Ascending aorta (tissue), 2 donors: ENCODE data around the gene RNF213. TPM values are rescaled to one million over a fixed set of nuclear protein-coding genes. Genes with fewer than 3 reads are reported as not detected.

Experiments used
- DNase-seq, 2 donors: peaks; one replicate each; pipeline ENCODE4 v3.0.0-alpha.2; 2019; ENCODE audit warnings: low spot score in 2 of 2
- H3K27ac ChIP-seq, 2 donors: fragments of 200-600 bp; sonication (generic); one replicate each; pipeline ENCODE4 v1.5.1; 2016 to 2017; ENCODE audit warnings: mild to moderate bottlenecking in 1 of 2
- H3K27me3 ChIP-seq: fragments of 200-600 bp; sonication (generic); one replicate; pipeline ENCODE4 v1.5.1; 2017
- H3K36me3 ChIP-seq, 2 donors: fragments of 200-600 bp; sonication (generic); one replicate each; pipeline ENCODE4 v1.5.1; 2016
- H3K4me1 ChIP-seq, 2 donors: fragments of 200-600 bp; sonication (generic); one replicate each; pipeline ENCODE4 v1.5.1; 2016 to 2017; ENCODE audit warnings: mild to moderate bottlenecking in 1 of 2
- H3K4me3 ChIP-seq, 2 donors: fragments of 200-600 bp; sonication (generic); one replicate each; pipeline ENCODE4 v1.5.1; 2016 to 2017; ENCODE audit warnings: mild to moderate bottlenecking in 1 of 2
- H3K9me3 ChIP-seq, 2 donors: fragments of 200-600 bp; sonication (generic); one replicate each; pipeline ENCODE4 v1.5.1; 2016
- intact Hi-C: fragments of 100-400 bp; cut with DNase I; formaldehyde crosslinking; loops from one replicate; pipeline ENCODE4 v1.15.1; 2023
- total RNA-seq: library from RNA; depleted of rRNA; stranded (reverse); fragments of >200 nt; gene quantifications from one replicate; pipeline ENCODE4 v1.1.0, GENCODE V29; 2016
- TF ChIP-seq, protein P1 (sequence below), 3 experiments: fragments of 200-600 bp in 2 of 3; fragments of 450-650 bp in 1 of 3; sonication (generic) in 2 of 3; IDR thresholded peaks; one replicate each; pipeline ENCODE4 v1.5.1; 2016 to 2019; ENCODE audit warnings: antibody characterized with exemption in 3 of 3, mild to moderate bottlenecking in 1 of 3, moderate library complexity in 1 of 3

Gene RNF213
- total RNA-seq, 1 donor from 2014 or later = 155 TPM

DNA sequence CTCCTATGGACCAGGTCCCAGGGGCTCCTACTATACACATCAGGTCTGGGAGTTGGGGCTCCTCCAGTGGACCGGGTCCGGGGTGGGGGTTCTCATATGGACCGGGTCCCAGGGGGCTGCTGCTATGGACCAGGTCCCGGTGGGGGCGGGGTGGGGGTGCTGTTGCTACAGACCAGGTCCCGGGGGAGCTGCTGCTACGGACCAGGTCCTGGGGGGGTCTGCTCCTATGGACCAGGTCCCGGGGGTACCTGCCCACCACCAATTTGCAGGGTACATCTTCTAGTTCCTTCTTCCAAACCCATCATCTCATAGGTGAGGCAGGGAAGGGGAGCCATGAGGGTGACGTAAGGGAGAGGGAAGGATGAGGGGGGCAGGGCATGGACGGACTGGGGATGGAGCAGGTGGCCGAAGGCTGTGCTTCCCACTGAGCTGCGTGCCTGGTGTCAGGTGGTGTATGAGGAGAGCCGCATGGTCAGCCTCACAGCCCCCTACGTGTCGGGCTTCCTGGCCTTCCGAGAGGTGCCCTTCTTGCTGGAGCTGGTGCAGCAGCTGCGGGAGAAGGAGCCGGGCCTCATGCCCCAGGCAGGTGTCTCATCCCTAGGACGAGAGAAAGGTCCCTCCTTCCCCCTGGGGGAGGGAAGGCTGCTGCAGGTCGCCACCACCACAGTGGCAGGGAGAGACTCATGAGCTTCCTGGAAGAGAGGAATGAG lies 160.9 kb downstream of the RNF213 start:
- intact Hi-C loops = loop anchor here (10.0 kb wide), 1 partner anchor 443 kb away; no protein-coding TSS in a partner anchor
- no peaks in the 10 kb centered on the region for H3K27me3 ChIP-seq
- H3K36me3 ChIP-seq = peaks cover 0 to 5% of the 10 kb centered on the region in 2 donors
- H3K9me3 ChIP-seq = no peaks in the 10 kb centered on the region
- H3K27ac ChIP-seq = no peak overlapping the region
- no peak for DNase-seq
- TF ChIP-seq, protein P1, sequence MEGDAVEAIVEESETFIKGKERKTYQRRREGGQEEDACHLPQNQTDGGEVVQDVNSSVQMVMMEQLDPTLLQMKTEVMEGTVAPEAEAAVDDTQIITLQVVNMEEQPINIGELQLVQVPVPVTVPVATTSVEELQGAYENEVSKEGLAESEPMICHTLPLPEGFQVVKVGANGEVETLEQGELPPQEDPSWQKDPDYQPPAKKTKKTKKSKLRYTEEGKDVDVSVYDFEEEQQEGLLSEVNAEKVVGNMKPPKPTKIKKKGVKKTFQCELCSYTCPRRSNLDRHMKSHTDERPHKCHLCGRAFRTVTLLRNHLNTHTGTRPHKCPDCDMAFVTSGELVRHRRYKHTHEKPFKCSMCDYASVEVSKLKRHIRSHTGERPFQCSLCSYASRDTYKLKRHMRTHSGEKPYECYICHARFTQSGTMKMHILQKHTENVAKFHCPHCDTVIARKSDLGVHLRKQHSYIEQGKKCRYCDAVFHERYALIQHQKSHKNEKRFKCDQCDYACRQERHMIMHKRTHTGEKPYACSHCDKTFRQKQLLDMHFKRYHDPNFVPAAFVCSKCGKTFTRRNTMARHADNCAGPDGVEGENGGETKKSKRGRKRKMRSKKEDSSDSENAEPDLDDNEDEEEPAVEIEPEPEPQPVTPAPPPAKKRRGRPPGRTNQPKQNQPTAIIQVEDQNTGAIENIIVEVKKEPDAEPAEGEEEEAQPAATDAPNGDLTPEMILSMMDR (IDR thresholded peaks at IDR 0.05) = no peak
- H3K4me1 ChIP-seq = peaks cover 0 to 7% of the 10 kb centered on the region in 2 donors
- no peak overlapping the region for H3K4me3 ChIP-seq

DNA sequence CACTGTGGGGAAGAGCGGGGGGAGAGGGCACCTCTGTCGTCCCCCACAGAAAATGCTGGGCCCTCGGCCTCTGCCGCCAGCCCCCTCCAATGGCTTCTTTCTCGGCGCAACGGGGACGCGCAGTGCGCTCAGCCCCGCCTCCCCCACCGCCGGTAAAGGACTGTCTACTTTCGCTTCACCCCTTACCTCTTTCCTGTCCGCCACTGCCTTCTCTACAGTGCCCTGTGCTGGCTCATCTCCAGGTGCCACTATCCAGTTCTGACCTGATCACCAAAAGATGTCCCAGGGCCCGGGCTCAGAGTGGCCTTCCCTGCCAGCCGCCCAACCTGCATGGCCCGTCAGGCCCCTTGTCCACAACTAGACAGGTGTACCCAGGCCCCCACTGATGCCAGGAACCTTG lies 161.6 kb downstream of the RNF213 start:
- H3K4me3 ChIP-seq = no peak overlapping the region
- TF ChIP-seq, protein P1 (IDR thresholded peaks at IDR 0.05) = no peak
- H3K4me1 ChIP-seq = peaks cover 0 to 5% of the 10 kb centered on the region in 2 donors
- H3K9me3 ChIP-seq = no peaks in the 10 kb centered on the region
- H3K27ac ChIP-seq = no peak overlapping the region
- intact Hi-C loops = loop anchor here (10.0 kb wide), 1 partner anchor 443 kb away; no protein-coding TSS in a partner anchor
- no peaks in the 10 kb centered on the region for H3K27me3 ChIP-seq
- H3K36me3 ChIP-seq = peaks cover 0 to 5% of the 10 kb centered on the region in 2 donors
- DNase-seq = no peak

DNA sequence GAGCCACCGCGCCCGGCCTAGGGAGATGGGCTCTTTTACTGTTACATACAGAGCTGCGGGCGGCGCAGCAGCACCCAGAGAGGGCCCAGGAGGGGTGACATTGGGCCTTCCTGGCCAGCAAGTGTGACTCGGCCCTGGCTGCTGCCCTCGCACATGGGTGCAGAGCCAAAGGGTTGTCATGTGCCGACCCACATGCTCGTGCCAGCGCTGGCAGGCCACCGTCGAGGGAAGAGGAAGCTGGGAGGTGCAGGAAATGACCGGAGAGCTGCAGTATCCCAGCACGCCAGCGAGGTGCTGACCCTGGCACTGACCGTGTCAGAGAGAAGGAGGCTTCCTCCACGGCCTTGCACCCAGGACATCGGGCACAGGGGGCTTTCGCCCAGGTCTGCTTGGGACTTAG lies 162.3 kb downstream of the RNF213 start:
- DNase-seq = no peak
- Histone ChIP-seq H3K9me3 (no peaks in the 10 kb centered on the region), H3K4me3 (no peak overlapping the region), H3K27ac (no peak overlapping the region), H3K27me3 (no peaks in the 10 kb centered on the region), H3K36me3 (peaks cover 0 to 7% of the 10 kb centered on the region in 2 donors), H3K4me1 (peaks cover 0 to 5% of the 10 kb centered on the region in 2 donors)
- TF ChIP-seq, protein P1 (IDR thresholded peaks at IDR 0.05) = no peak
- intact Hi-C loops = loop anchor here (10.0 kb wide), 1 partner anchor 442 kb away; no protein-coding TSS in a partner anchor

DNA sequence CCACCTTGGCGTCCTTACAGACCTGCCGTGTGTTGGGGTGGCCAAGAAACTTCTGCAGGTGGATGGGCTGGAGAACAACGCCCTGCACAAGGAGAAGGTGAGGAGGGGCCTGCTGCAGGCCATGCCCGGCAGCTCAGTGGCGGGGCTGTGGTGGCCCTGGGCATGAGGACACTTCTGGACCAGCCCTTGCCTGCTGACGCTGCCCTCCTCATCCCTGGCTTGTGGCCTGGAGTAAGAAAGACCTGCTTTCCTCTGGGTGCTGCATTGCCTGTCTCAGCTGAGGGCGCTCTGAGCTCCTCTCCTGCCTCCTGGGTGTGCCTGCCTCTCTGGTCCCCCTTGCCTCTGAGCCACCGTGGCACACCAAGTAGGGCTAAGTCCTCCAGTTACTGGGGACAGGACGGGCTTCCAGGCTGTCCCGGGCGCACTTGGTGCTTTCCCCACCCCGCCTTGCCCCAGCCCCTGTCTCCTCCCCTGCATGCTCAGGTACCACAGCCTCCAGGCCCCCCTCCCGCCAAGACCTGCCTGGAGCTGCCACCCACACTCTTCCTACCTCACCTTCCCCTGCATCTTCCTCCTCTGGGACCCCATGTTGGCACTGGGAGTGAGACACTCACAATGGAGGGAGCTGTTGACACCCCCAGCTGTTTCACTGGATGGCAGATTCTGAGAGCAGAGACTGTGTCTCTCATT lies 163.0 kb downstream of the RNF213 start:
- peaks cover 0 to 5% of the 10 kb centered on the region in 2 donors for H3K4me1 ChIP-seq
- H3K27me3 ChIP-seq = no peaks in the 10 kb centered on the region
- TF ChIP-seq, protein P1 (IDR thresholded peaks at IDR 0.05) = no peak
- no peak overlapping the region for H3K27ac ChIP-seq
- H3K9me3 ChIP-seq = no peaks in the 10 kb centered on the region
- intact Hi-C loops = loop anchor here (10.0 kb wide), 1 partner anchor 441 kb away; no protein-coding TSS in a partner anchor
- DNase-seq = no peak
- H3K36me3 ChIP-seq = peaks cover 0 to 14% of the 10 kb centered on the region in 2 donors
- H3K4me3 ChIP-seq = no peak overlapping the region

DNA sequence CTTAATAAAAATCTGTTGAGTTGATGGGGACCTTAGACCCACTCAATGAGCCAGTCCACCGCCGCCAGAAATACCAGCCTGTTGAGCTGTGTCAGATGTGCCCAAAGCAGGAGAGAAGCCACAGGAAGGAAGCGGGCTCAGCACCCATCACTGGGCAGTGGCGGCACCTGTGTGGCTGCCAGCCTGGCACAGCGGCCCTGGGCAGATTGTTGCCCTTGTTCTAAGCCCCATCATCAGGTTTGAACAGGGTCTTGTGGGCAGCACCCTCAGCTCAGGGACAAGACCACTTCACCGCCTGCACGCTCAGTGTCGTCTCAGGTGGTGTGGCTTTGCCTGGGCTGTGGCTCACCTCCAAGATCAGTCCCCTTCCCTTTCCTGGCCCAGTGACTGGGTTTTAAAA lies 163.6 kb downstream of the RNF213 start:
- Histone ChIP-seq H3K4me1 (peaks cover 0 to 5% of the 10 kb centered on the region in 2 donors), H3K4me3 (no peak overlapping the region), H3K27ac (no peak overlapping the region), H3K9me3 (no peaks in the 10 kb centered on the region), H3K36me3 (peaks cover 0 to 20% of the 10 kb centered on the region in 2 donors), H3K27me3 (no peaks in the 10 kb centered on the region)
- TF ChIP-seq, protein P1 (IDR thresholded peaks at IDR 0.05) = no peak
- no peak for DNase-seq
- intact Hi-C loops = loop anchor here (10.0 kb wide), 1 partner anchor 441 kb away; no protein-coding TSS in a partner anchor
